Measurements from ENCODE around the gene RAB3GAP2.

- TF ChIP-seq CTCF (IDR thresholded peaks at IDR 0.05; ENCODE audit: insufficient read depth, low read length), result no peak
- no peak for TF ChIP-seq REST (IDR thresholded peaks at IDR 0.05; ENCODE audit: insufficient replicate concordance, low read depth)
- no peak for TF ChIP-seq GABPA (IDR thresholded peaks at IDR 0.05; ENCODE audit: low read depth)
- no peak for TF ChIP-seq POLR2AphosphoS5 (IDR thresholded peaks at IDR 0.05; ENCODE audit: low read depth)
Observed at GRCh38 chr1:220303871-220304270, 31.6 kb upstream of the RAB3GAP2 start.
